Measurements from ENCODE around the gene CHD8. TPM values are rescaled to one million over a fixed set of nuclear protein-coding genes. Genes with fewer than 3 reads are reported as not detected.
"Not testable (repeated sequence)": the region's sequence is repeated elsewhere in the genome, so short reads cannot be mapped to it uniquely, and the experiment has no call there.

Gene CHD8
- total RNA-seq, 1 donor from 2014 or later: 129 TPM

DNA sequence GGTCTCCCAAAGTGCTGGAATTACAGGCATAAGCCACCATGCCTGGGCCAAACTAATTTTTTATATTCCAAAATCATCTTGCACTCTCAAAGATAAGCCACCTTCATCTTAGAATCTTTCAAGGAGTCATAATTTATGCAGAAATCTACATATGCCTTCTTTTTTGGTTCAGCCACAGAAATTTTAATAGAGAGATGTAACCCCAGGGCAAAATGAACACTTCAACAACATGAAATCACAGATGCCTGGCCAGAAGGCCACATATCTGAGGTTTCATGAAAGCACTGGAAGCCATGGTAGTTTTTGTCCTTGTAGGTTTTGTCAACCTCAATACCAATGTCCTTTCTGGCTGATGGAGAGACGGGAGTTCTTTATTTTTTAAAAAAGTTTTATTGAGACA lies 81.9 kb downstream of the CHD8 start:
- intact Hi-C loops (cut with micrococcal nuclease): no loop called here

DNA sequence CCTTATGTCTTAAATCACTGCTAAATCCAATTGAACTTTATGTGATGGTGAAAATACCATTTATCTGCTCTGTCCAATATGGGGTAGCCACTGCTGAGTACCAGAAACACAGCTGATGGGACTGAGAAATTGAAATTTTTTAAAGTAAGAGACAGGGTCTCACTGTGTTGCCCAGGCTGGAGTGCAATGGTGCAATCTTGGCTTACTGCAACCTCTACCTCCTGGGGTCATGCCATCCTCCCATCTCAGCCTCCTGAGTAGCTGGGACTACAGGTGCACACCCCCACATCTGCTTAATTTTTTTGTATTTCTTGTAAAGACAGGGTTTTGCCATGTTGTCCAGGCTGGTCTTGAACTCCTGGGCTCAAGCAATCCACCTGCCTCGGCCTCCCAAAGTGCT lies 83.1 kb downstream of the CHD8 start:
- intact Hi-C loops (cut with micrococcal nuclease): not testable (repeated sequence)

DNA sequence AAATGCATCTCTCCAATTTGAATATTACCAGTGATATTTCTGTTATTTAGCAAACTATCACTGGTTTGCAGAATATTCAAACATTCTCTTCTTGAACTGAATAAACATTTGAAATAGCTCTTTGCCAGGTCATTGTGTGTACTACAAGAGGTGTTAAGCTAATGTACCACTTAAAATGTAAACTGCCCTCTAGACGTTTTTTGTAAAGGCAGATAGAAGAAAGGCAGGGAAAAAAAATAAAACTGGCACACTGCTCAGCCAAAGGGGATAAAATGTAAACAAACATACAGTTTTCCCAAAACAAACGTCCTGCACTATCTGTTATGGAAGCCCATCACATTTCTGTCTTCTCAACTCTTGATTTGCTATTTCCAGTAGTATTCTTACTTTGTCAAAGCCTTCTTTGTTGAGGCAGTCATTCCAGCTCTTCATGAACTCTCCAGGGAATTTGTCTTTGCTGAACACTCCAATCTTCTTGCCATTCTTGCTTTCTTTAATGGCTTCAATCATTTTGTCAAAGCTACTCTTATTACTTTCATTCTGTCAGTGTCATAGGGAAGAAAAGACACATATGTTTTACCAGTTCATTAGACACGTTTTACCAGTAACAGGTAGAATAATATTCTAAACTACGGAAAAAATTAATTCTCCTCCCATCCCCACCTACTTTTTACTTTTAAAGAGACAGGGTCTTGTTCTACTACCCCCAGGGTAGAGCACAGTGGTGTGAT lies 85.8 kb downstream of the CHD8 start:
- intact Hi-C loops (cut with micrococcal nuclease): no loop called here

DNA sequence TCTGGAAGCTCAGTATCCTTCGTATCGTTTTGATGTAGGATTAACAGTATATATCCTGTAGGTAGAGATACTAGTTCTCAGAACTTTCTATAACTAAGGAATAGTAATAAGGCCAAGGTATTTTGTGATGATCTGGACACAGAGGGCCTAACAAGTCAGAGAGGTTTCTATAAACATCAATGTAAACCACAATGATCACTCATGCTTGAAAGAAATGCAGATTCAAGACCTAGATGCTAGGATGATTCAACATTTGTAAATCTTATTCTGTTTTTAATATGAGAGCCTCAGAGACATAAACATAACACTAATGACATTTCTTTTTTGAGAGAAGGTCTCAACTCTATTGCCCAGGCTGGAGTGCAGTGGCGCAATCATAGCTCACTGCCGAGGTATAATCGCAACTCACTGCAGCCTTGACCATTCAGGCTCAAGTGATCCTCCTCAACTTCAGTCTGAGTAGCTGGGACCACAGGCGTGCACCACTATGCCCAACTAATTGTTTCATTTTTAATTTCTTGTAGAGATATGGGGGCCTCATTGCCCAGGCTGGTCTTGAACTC lies 88.3 kb downstream of the CHD8 start:
- intact Hi-C loops (cut with micrococcal nuclease): no loop called here

DNA sequence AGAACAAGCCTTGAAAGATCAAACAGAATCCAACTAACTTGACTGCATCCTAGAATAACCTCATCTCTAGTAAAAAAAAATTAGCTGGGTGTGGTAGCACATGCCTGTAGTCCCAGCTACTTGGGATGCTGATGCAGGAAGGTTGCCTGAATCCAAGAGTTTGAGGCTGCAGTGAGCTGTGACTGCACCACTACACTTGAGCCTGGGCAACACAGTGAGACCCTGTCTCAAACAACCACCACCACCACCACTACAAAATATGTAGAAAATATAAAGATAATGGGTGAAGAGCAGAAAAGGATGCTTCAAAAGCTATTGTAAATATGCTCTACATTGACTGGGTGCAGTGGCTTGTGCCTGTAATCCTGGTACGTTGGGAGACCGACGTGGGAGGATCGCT lies 99.4 kb downstream of the CHD8 start:
- intact Hi-C loops (cut with micrococcal nuclease): no loop called here

DNA sequence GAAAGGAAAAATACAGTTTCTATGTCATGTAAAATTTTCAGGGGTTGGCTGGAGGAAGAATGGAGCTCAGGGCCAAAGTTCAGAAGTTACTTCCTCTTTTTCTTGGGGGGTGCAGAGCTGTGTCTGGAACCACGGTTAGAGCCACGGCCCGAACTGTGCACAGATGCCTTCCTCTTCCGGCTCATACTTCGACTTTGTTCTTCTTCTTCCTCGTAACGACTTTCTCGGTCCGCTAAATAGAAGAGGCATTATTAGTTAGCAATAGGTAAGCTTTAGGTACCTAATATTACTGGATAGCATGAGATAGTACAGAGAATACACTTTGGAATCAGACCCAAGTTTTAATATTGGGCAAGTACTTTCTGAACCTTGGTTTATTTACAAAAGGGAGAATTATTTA lies 103.3 kb downstream of the CHD8 start:
- intact Hi-C loops (cut with micrococcal nuclease): no loop called here

GRCh38 chr14:21350539-21350938 lies 105.4 kb downstream of the CHD8 start:
- intact Hi-C loops (cut with micrococcal nuclease): no loop called here

DNA sequence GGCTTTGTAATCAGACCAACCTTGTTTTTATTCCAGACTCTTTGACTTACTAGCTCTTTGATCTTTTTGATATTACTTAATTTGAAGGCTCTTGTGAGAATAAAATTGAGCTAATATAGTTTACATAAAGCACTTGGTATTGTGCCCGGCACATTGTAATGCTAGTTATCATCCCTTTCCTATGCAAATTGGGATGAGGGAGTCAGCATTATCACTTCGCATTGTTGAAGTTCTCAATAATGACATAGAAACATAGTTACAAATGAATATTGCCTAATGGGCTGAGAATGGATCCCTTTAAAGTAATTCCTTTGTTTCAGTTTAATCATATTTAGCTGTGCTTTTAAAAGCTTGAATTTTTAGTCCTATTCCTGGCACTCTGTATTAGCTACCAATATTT lies 108.7 kb downstream of the CHD8 start:
- intact Hi-C loops (cut with micrococcal nuclease): no loop called here

GRCh38 chr14:21346532-21347135 lies 109.3 kb downstream of the CHD8 start:
- intact Hi-C loops (cut with micrococcal nuclease): no loop called here

- intact Hi-C loops (cut with micrococcal nuclease): no loop called here
These were observed 112.7 kb downstream of the CHD8 start for GRCh38 chr14:21343035-21343794.

Other genes starting within 250 kb of the CHD8 start
- 734 and 763 TPM in 2 replicates for gene HNRNPC, start 186.7 kb downstream of the CHD8 start, total RNA-seq
- 0.16 TPM in 1 of 2 replicates, not detected in the other for gene RPGRIP1, start 176.0 kb downstream of the CHD8 start, total RNA-seq
- 130 and 137 TPM in 2 replicates for gene SUPT16H, start 72.1 kb downstream of the CHD8 start, total RNA-seq
- gene RAB2B, start 20.8 kb upstream of the CHD8 start, total RNA-seq: 26.3 and 28.2 TPM in 2 replicates
- 72.4 and 73.3 TPM in 2 replicates for gene TOX4, start 21.1 kb upstream of the CHD8 start, total RNA-seq
- 73.2 and 76.5 TPM in 2 replicates for gene METTL3, start 55.2 kb upstream of the CHD8 start, total RNA-seq
- 2.1 and 2.2 TPM in 2 replicates for gene SALL2, start 70.2 kb upstream of the CHD8 start, total RNA-seq
- not detected in 2 replicates for gene OR10G3, start 124.0 kb upstream of the CHD8 start, total RNA-seq
- gene OR10G2, start 178.8 kb upstream of the CHD8 start, total RNA-seq: not detected in 2 replicates
- gene OR4E2, start 197.7 kb upstream of the CHD8 start, total RNA-seq: not detected in 2 replicates
- gene OR4E1, start 217.7 kb upstream of the CHD8 start, total RNA-seq: not detected in 2 replicates

All from T-helper 2 cell treated with Interferon-gamma antibody and Interleukin-4, amounts not matched to agents 100 ng/mL and 5 ng/mL, for 36 hours (primary cell).